HepG2 (cell line): ENCODE results near the gene TMEM59. TPM values are rescaled to one million over a fixed set of nuclear protein-coding genes. Genes with fewer than 3 reads are reported as not detected.

ENCODE experiments used
- CENPX ChIP-seq: sonication (generic); formaldehyde crosslinking; IDR thresholded peaks from 2 replicates; pipeline ENCODE4 v1.9.0; 2021; ENCODE audit warnings: mild to moderate bottlenecking, missing genetic modification reagents, moderate library complexity
- DR1 ChIP-seq: sonication (generic); formaldehyde crosslinking; IDR thresholded peaks from 2 replicates; pipeline ENCODE4 v1.8.0; 2021; ENCODE audit warnings: mild to moderate bottlenecking, missing genetic modification reagents, inconsistent platforms
- ERF ChIP-seq: IDR thresholded peaks from 2 replicates; pipeline ENCODE4 v1.6.1; 2018; ENCODE audit warnings: missing biosample characterization, missing genetic modification reagents
- FOXA3 ChIP-seq: IDR thresholded peaks from 2 replicates; pipeline ENCODE4 v1.6.1; 2016; ENCODE audit warnings: missing genetic modification reagents, missing compliant biosample characterization
- FOXO1 ChIP-seq: sonication (generic); formaldehyde crosslinking; IDR thresholded peaks from 2 replicates; pipeline ENCODE4 v1.4.0; 2020; ENCODE audit warnings: missing genetic modification reagents
- HNF4G ChIP-seq, 2 experiments: sonication (generic) in 1 of 2; formaldehyde crosslinking in 1 of 2; IDR thresholded peaks; 2 replicates each; pipeline versions ENCODE4 v1.4.0 to v1.6.1; 2011 to 2020; ENCODE audit warnings: borderline replicate concordance in 2 of 2, low read depth in 2 of 2, mild to moderate bottlenecking in 2 of 2, low read length in 1 of 2, missing genetic modification reagents in 1 of 2, moderate library complexity in 1 of 2
- IKZF1 ChIP-seq: fragments of 450-650 bp; IDR thresholded peaks from 2 replicates; pipeline ENCODE4 v1.7.1; 2016
- KAT7 ChIP-seq: IDR thresholded peaks from 2 replicates; pipeline ENCODE4 v1.6.1; 2018; ENCODE audit warnings: borderline replicate concordance, missing compliant biosample characterization
- KDM3A ChIP-seq: IDR thresholded peaks from 2 replicates; pipeline ENCODE4 v1.6.1; 2018; ENCODE audit warnings: low read depth, missing compliant biosample characterization
- KDM5B ChIP-seq: sonication (generic); formaldehyde crosslinking; IDR thresholded peaks from 2 replicates; pipeline ENCODE4 v1.4.0; 2020; ENCODE audit warnings: missing genetic modification reagents, mild to moderate bottlenecking, borderline replicate concordance
- MEF2D ChIP-seq: sonication (generic); formaldehyde crosslinking; IDR thresholded peaks from 2 replicates; pipeline ENCODE4 v1.5.1; 2020; ENCODE audit warnings: mild to moderate bottlenecking, missing genetic modification reagents
- NFIC ChIP-seq: IDR thresholded peaks from 2 replicates; pipeline ENCODE4 v1.6.1; 2012; ENCODE audit warnings: mild to moderate bottlenecking, low read length, inconsistent platforms
- NPAS2 ChIP-seq: sonication (generic); formaldehyde crosslinking; IDR thresholded peaks from 2 replicates; pipeline ENCODE4 v1.8.0; 2022; ENCODE audit warnings: mild to moderate bottlenecking, missing genetic modification reagents, borderline replicate concordance
- NR2F6 ChIP-seq, 2 experiments: IDR thresholded peaks; 2 replicates each; pipeline ENCODE4 v1.6.1; 2016; ENCODE audit warnings: antibody characterized with exemption in 1 of 2, mild to moderate bottlenecking in 1 of 2
- RBFOX2 ChIP-seq: fragments of 200-400 bp; formaldehyde crosslinking; IDR thresholded peaks from 2 replicates; pipeline ENCODE4 v1.6.1; 2017; ENCODE audit warnings: low read depth, mild to moderate bottlenecking, low read length
- SIN3A ChIP-seq: IDR thresholded peaks from 2 replicates; pipeline ENCODE4 v1.6.1; 2011; ENCODE audit warnings: low read depth, mild to moderate bottlenecking, control low read depth, low read length, borderline replicate concordance
- SMC3 ChIP-seq: IDR thresholded peaks from 2 replicates; pipeline ENCODE4 v1.6.1; 2011; ENCODE audit warnings: low read length, improper control_type of control experiment
- TCF12 ChIP-seq, 2 experiments: fragments of 450-650 bp in 1 of 2; sonication (generic) in 1 of 2; formaldehyde crosslinking in 1 of 2; IDR thresholded peaks; 2 replicates each; pipeline versions ENCODE4 v1.6.1 to v1.8.0; 2017 to 2022; ENCODE audit warnings: antibody characterized with exemption in 1 of 2, mild to moderate bottlenecking in 1 of 2, missing genetic modification reagents in 1 of 2, moderate library complexity in 1 of 2
- ZC3H4 ChIP-seq: sonication (generic); formaldehyde crosslinking; IDR thresholded peaks from 2 replicates; pipeline ENCODE4 v1.4.0; 2020; ENCODE audit warnings: missing genetic modification reagents, borderline replicate concordance
- ZFY ChIP-seq: sonication (generic); formaldehyde crosslinking; IDR thresholded peaks from 2 replicates; pipeline ENCODE4 v1.4.0; 2020; ENCODE audit warnings: missing genetic modification reagents
- ZNF143 ChIP-seq: sonication (generic); formaldehyde crosslinking; IDR thresholded peaks from 2 replicates; pipeline ENCODE4 v1.4.0; 2020; ENCODE audit warnings: missing genetic modification reagents
- ZNF225 ChIP-seq: sonication (generic); formaldehyde crosslinking; IDR thresholded peaks from 2 replicates; pipeline ENCODE4 v1.4.0; 2020; ENCODE audit warnings: mild to moderate bottlenecking, missing genetic modification reagents
- ZNF780A ChIP-seq: sonication (generic); formaldehyde crosslinking; IDR thresholded peaks from 2 replicates; pipeline ENCODE4 v1.8.0; 2022; ENCODE audit warnings: mild to moderate bottlenecking, missing genetic modification reagents, moderate library complexity
- ZNF782 ChIP-seq: sonication (generic); formaldehyde crosslinking; IDR thresholded peaks from 2 replicates; pipeline ENCODE4 v1.4.0; 2020; ENCODE audit warnings: missing genetic modification reagents, mild to moderate bottlenecking, borderline replicate concordance
- ZNF800 ChIP-seq: sonication (generic); formaldehyde crosslinking; IDR thresholded peaks from 2 replicates; pipeline ENCODE4 v1.4.0; 2020; ENCODE audit warnings: missing genetic modification reagents
- ZSCAN30 ChIP-seq: sonication (generic); formaldehyde crosslinking; IDR thresholded peaks from 2 replicates; pipeline ENCODE4 v1.5.0; 2020; ENCODE audit warnings: mild to moderate bottlenecking, missing genetic modification reagents
- polyA plus RNA-seq, 8 experiments: library from polyadenylated mRNA; depleted of rRNA in 3 of 8; stranded (reverse) in 7 of 8; unstranded in 1 of 8; fragments of >200 nt; fragmentation: Illumina TruSeq in 4 of 8; extraction: Trizol in 4 of 8; gene quantifications; 2 replicates each; pipeline versions ENCODE4 v1.2.1 to v1.2.3, GENCODE V29; 2011 to 2016; ENCODE audit warnings: low read depth in 4 of 8, missing spikeins in 1 of 8, mixed read lengths in 1 of 8; ENCODE audit not compliant: insufficient read depth in 1 of 8
- total RNA-seq, 5 experiments: library from RNA; depleted of rRNA; stranded (reverse); fragments of >200 nt; fragmentation: Illumina TruSeq; extraction: Trizol; gene quantifications; 2 replicates each; pipeline ENCODE4 v1.2.3, GENCODE V29; 2016; ENCODE audit warnings: low read depth in 1 of 5
- TF ChIP-seq, protein P1 (sequence below): sonication (generic); formaldehyde crosslinking; IDR thresholded peaks from 2 replicates; pipeline ENCODE4 v1.4.0; 2020; ENCODE audit warnings: mild to moderate bottlenecking, missing genetic modification reagents

Gene TMEM59
- total and polyA plus RNA-seq, 2 of the 13 experiments (the other 11 are each of a cell fraction or from before 2014, with no cell fraction given): 147 to 363 TPM

DNA sequence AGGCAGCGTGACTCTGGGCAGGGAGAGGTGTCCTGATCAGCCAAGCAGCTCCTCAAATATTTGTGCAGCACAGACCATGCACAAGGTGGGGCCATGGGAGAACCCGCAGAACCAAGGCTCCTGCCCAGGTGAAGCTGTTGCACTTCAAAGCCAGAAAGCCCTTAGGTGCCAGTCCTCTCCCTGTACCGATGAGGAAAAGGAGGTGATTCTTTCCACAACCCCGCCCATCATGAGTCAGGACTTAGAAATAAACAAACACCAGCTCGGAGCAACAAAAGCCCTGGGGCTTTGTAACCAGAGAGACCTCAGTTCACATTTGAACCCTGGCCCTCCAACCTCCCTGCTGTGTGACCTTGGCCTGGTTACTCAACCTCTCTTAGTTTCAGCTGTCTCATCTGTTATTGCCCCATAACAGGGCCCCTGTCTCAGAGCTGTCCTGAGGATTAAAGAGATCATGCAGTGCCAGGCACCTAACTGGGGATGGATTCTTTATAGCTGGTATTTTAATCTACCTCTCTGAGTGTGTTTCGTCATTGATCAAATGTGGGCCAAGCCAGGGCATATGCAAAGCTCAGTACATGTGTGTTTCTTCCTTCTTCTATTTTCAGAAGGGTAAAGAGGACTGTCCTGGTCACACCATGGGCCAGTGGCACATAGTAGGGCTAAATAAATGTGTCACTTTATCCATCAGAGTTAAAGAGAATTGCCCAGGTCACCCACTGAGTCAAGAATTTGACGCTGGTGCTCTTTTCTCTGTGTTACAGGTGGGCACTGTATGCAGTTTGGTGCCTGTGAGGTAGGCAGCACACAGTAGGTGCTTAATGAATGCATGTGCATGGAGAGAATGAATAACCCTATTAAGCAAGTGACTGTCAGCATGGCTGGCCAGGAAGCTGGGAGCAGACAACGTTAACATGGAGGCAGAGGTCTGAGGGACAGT is 36.4 kb downstream of the TMEM59 start (continued):
- no peak for TF ChIP-seq ZNF800 (CRISPR knock-in tag)
- TF ChIP-seq NFIC: no peak
- TF ChIP-seq KDM3A: peak; percentile 88; the same call in 1 of the 2 replicates
- peak; percentile 68 for TF ChIP-seq FOXA3 (CRISPR knock-in tag)
- peak; percentile 59; the same call in 1 of the 2 replicates for TF ChIP-seq FOXO1 (CRISPR knock-in tag)
- 0 out of 2 replicates have a peak, but pooled peaks have one; percentile 33 for TF ChIP-seq MEF2D (CRISPR knock-in tag)
- peak; percentile 79; the same call in 1 of the 2 replicates for TF ChIP-seq ERF (CRISPR knock-in tag)
- TF ChIP-seq SMC3: peak; percentile 30; the same call in 1 of the 2 replicates
- TF ChIP-seq ZNF782: no peak
- no peak for TF ChIP-seq NPAS2 (CRISPR knock-in tag)
- TF ChIP-seq HNF4G (IDR thresholded peaks at IDR 0.05; ENCODE audit: borderline replicate concordance, low read depth, low read length): peak; percentile 67; the same call in 1 of the 2 replicates
- TF ChIP-seq HNF4G (CRISPR knock-in tag; IDR thresholded peaks at IDR 0.05; ENCODE audit: borderline replicate concordance, low read depth): no peak
- TF ChIP-seq TCF12 (IDR thresholded peaks at IDR 0.05): no peak
- TF ChIP-seq TCF12 (CRISPR knock-in tag; IDR thresholded peaks at IDR 0.05): 0 out of 2 replicates have a peak, but pooled peaks have one; percentile 42
- TF ChIP-seq RBFOX2: 0 out of 2 replicates have a peak, but pooled peaks have one; percentile 28
- no peak for TF ChIP-seq KAT7 (CRISPR knock-in tag)
- peak; percentile 92 for TF ChIP-seq NR2F6 (IDR thresholded peaks at IDR 0.05)
- peak; percentile 94 for TF ChIP-seq NR2F6 (CRISPR knock-in tag; IDR thresholded peaks at IDR 0.05)
- TF ChIP-seq DR1 (CRISPR knock-in tag): no peak
- TF ChIP-seq, protein P1, sequence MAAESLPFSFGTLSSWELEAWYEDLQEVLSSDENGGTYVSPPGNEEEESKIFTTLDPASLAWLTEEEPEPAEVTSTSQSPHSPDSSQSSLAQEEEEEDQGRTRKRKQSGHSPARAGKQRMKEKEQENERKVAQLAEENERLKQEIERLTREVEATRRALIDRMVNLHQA (CRISPR knock-in tag): no peak
- TF ChIP-seq SIN3A: no peak
- TF ChIP-seq KDM5B (CRISPR knock-in tag): no peak
- TF ChIP-seq ZFY (CRISPR knock-in tag): no peak
- TF ChIP-seq ZNF780A (CRISPR knock-in tag): no peak
- no peak for TF ChIP-seq IKZF1
- 0 out of 2 replicates have a peak, but pooled peaks have one; percentile 9 for TF ChIP-seq ZNF225
- TF ChIP-seq CENPX (CRISPR knock-in tag): no peak
- no peak for TF ChIP-seq ZNF143 (CRISPR knock-in tag)
- no peak for TF ChIP-seq ZC3H4 (CRISPR knock-in tag)
- no peak for TF ChIP-seq ZSCAN30 (CRISPR knock-in tag)
